B cell (primary cell): ENCODE results near the gene ELAVL2.

Experiments used
- EZH2 ChIP-seq: IDR thresholded peaks from 2 replicates; pipeline ENCODE4 v1.6.1; 2012; ENCODE audit warnings: borderline replicate concordance, low read depth, mild to moderate bottlenecking, moderate library complexity, low read length; ENCODE audit not compliant: insufficient read depth, poor library complexity, severe bottlenecking
- TF ChIP-seq, protein P1 (sequence below): fragments of 200-600 bp; IDR thresholded peaks from one replicate; pipeline ENCODE4 v1.8.0; 2022; ENCODE audit warnings: antibody characterized with exemption, mild to moderate bottlenecking

DNA sequence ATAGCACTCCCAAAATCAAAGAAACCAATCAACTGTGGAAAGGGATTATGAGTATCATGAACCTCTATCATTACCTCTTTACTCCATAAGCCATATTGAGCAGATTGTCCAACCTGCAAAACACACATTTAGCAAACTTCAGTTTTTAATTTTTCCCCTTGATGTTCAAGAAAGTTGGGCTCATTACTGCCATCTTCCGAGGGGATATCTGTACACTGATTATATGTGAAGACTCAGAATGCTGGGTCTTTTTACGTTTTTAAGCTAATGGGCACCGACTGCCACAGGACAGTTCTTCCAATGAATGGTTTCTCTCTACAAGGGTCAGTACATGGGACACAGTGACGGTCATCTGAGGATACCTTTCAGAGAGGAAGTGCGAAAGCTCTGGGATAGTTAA is 132.7 kb downstream of the ELAVL2 start:
- TF ChIP-seq, protein P1, sequence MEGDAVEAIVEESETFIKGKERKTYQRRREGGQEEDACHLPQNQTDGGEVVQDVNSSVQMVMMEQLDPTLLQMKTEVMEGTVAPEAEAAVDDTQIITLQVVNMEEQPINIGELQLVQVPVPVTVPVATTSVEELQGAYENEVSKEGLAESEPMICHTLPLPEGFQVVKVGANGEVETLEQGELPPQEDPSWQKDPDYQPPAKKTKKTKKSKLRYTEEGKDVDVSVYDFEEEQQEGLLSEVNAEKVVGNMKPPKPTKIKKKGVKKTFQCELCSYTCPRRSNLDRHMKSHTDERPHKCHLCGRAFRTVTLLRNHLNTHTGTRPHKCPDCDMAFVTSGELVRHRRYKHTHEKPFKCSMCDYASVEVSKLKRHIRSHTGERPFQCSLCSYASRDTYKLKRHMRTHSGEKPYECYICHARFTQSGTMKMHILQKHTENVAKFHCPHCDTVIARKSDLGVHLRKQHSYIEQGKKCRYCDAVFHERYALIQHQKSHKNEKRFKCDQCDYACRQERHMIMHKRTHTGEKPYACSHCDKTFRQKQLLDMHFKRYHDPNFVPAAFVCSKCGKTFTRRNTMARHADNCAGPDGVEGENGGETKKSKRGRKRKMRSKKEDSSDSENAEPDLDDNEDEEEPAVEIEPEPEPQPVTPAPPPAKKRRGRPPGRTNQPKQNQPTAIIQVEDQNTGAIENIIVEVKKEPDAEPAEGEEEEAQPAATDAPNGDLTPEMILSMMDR: no peak
- TF ChIP-seq EZH2: no peak
